Measurements from ENCODE around the gene ENG.

ENG gene

DNA sequence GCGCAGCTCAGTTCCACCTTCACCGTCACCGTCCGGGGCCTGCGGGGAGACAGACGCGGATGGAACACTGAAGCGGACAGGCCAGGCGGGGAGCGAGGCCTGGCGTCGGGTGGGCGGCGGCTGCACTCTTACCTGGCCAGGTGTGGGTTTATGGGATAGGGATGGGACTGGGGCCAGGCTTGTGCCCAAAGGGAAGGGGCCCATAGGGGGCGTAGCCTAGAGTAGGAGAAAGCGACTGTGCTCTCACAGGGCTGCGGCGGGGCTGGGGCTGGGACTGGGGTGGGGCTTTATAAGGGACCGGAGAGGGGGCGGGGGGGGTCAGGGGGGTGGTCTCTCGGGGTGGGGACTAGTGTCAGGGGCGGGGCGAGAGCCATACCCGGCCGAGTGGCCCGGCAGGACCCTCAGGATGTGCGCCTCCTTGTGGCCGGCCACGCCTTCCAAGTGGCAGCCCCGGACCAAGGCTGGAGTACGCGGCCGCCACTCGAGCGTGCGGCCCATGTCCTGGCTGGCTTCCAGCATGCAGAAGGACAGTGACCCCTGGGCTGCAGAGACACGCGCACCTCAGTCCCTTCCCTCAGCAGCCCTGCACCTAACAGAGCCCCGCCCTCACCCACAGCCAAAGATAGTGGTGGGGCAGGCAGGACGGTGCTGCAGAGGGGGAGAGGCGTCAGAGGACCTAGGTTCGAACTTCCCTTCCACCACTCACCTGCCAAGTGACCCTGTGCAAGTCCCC is 29.0 kb downstream of the ENG start:
- Histone ChIP-seq H3K4me1 (ENCODE audit: control insufficient read depth, insufficient read depth, low read length, poor library complexity, severe bottlenecking) (peaks cover 20% of the 10 kb centered on the region), H3K27ac (ENCODE audit: low read depth, low read length, severe bottlenecking) (no peak overlapping the region), H3K36me3 (ENCODE audit: control insufficient read depth, insufficient read depth, low read length) (peaks cover 31% of the 10 kb centered on the region), H3K4me3 (ENCODE audit: extremely low read depth, insufficient read depth, low read length, poor library complexity, severe bottlenecking) (no peak overlapping the region), H3K9me3 (ENCODE audit: control insufficient read depth, low read length) (no peaks in the 10 kb centered on the region)
- 58 to 62% methylated on average over 21 to 25 of the region's 42 CpGs for WGBS, 2 experiments (ENCODE audit: insufficient coverage in 2 of 2)

DNA sequence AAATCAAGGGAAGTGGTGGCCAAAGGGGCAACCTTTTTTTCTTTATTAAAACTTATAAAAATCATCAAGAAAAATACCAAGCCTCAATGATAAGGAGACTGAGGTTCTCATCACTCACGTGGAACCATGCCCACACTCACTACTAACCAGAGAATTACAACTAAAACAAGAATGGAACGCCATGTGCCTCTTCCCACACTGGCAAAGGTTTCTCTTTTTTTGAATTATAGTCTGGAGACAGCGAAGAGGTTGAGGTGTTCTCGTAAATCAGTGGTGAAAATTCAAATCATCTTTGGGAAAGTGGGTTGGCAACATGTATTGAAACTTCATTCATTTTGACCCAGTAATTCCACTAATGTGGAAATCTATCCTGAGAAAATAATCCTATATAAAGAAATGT is 32.4 kb downstream of the ENG start:
- Histone ChIP-seq H3K4me3 (ENCODE audit: extremely low read depth, insufficient read depth, low read length, poor library complexity, severe bottlenecking) (no peak overlapping the region), H3K27ac (ENCODE audit: low read depth, low read length, severe bottlenecking) (no peak overlapping the region), H3K9me3 (ENCODE audit: control insufficient read depth, low read length) (no peaks in the 10 kb centered on the region), H3K36me3 (ENCODE audit: control insufficient read depth, insufficient read depth, low read length) (peaks cover 39% of the 10 kb centered on the region), H3K4me1 (ENCODE audit: control insufficient read depth, insufficient read depth, low read length, poor library complexity, severe bottlenecking) (peaks cover 2% of the 10 kb centered on the region)
- WGBS, 2 experiments (ENCODE audit: insufficient coverage in 2 of 2) = 81 to 100% methylated on average over 1 to 2 of the region's 4 CpGs

DNA sequence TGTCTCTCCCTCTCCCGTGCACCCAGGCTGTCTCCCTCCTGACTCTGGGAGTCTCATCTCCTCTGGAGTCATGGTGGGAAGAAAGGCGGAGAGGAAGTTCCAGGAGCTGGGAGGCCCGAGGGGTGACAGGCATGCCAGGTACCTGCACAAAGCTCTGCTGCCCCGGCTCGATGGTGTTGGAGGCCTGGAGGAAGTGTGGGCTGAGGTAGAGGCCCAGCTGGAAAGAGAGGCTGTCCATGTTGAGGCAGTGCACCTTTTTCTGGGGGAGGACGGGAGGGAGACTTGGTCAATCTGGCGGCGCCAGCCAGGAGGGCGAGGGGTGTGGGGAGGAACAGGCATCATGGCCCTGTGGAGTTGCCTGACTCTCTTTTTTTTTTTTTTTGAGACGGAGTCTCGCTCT is 35.9 kb downstream of the ENG start:
- peaks cover 37% of the 10 kb centered on the region for H3K36me3 ChIP-seq (ENCODE audit: control insufficient read depth, insufficient read depth, low read length)
- WGBS, 2 experiments (ENCODE audit: insufficient coverage in 2 of 2) = 95 to 100% methylated on average over 5 to 9 of the region's 11 CpGs
- no peaks in the 10 kb centered on the region for H3K9me3 ChIP-seq (ENCODE audit: control insufficient read depth, low read length)
- H3K4me3 ChIP-seq (ENCODE audit: extremely low read depth, insufficient read depth, low read length, poor library complexity, severe bottlenecking) = no peak overlapping the region
- no peaks in the 10 kb centered on the region for H3K4me1 ChIP-seq (ENCODE audit: control insufficient read depth, insufficient read depth, low read length, poor library complexity, severe bottlenecking)
- H3K27ac ChIP-seq (ENCODE audit: low read depth, low read length, severe bottlenecking) = no peak overlapping the region

DNA sequence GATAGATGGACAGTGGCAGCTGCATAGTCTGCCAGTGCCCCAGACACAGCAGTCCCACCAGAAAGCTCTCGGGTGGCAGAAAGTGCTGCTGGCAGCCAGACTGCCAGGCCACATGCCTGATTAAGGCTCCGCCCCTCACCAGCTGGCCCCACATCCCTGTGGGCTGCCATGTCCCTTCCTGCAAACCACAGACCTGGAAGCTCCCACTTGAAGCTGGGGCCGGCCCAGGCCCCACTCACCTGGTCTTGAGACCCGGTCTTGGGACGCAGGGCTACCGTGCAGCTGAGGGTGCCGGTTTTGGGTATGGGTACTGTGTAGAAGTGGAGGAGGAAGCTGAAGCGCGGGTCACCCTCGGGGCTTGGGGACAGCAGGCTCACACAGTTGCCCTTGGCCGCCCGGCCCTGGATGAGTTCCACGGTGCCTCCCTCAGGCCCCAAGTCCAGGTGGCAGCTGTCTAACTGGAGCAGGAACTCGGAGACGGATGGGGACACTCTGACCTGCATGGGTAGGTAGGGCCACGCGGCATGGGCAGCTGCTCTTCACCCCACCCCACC is 36.5 kb downstream of the ENG start:
- H3K36me3 ChIP-seq (ENCODE audit: control insufficient read depth, insufficient read depth, low read length) = peaks cover 43% of the 10 kb centered on the region
- no peaks in the 10 kb centered on the region for H3K4me1 ChIP-seq (ENCODE audit: control insufficient read depth, insufficient read depth, low read length, poor library complexity, severe bottlenecking)
- WGBS, 2 experiments (ENCODE audit: insufficient coverage in 2 of 2) = 96 to 98% methylated on average over 10 to 14 of the region's 17 CpGs
- H3K9me3 ChIP-seq (ENCODE audit: control insufficient read depth, low read length) = no peaks in the 10 kb centered on the region
- no peak overlapping the region for H3K27ac ChIP-seq (ENCODE audit: low read depth, low read length, severe bottlenecking)
- H3K4me3 ChIP-seq (ENCODE audit: extremely low read depth, insufficient read depth, low read length, poor library complexity, severe bottlenecking) = no peak overlapping the region

DNA sequence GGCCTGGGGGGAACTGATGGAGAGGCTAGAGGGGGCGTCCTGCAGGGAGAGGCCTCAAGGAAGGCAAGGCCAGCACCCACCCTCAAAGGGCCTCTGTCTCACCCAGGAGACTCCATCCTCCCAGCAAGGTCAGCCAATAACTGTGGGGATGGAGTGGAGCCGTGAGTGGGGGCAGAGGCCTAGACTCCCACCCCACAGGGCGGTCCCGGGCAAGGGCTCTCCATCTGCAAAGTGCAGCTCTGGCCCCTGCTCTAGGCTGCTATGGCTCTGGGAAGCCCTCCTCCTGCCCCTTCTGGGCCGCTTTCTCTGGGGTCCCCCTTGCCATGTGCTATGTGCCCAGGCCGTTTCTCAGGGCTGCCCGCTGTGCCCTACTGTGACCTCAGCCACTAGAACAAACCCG is 37.7 kb downstream of the ENG start:
- Histone ChIP-seq H3K4me1 (ENCODE audit: control insufficient read depth, insufficient read depth, low read length, poor library complexity, severe bottlenecking) (no peaks in the 10 kb centered on the region), H3K4me3 (ENCODE audit: extremely low read depth, insufficient read depth, low read length, poor library complexity, severe bottlenecking) (no peak overlapping the region), H3K36me3 (ENCODE audit: control insufficient read depth, insufficient read depth, low read length) (peaks cover 54% of the 10 kb centered on the region), H3K9me3 (ENCODE audit: control insufficient read depth, low read length) (no peaks in the 10 kb centered on the region), H3K27ac (ENCODE audit: low read depth, low read length, severe bottlenecking) (no peak overlapping the region)
- WGBS, 2 experiments (ENCODE audit: insufficient coverage in 2 of 2) = 95 to 100% methylated on average over 6 to 7 of the region's 8 CpGs

DNA sequence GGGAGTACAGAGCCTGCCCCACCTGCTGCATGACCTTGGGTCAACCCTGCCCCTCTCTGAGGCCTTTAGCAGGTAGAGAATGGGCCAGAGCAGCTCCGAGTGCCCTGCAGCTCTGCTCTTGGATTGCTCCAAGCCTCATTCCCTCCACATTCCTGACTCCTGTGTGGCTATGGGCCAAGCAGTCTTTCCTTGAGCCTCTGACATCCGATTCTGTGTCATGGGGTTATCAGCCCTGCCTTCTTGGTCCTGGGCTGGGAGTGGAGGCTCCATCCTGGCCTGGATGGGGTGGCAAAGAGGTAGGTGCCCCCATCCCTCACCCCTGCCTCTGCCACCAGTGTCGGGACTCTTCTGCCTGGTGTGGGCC is 38.1 kb downstream of the ENG start:
- Histone ChIP-seq H3K9me3 (ENCODE audit: control insufficient read depth, low read length) (no peaks in the 10 kb centered on the region), H3K36me3 (ENCODE audit: control insufficient read depth, insufficient read depth, low read length) (peaks cover 54% of the 10 kb centered on the region), H3K4me1 (ENCODE audit: control insufficient read depth, insufficient read depth, low read length, poor library complexity, severe bottlenecking) (no peaks in the 10 kb centered on the region), H3K27ac (ENCODE audit: low read depth, low read length, severe bottlenecking) (no peak overlapping the region), H3K4me3 (ENCODE audit: extremely low read depth, insufficient read depth, low read length, poor library complexity, severe bottlenecking) (no peak overlapping the region)
- WGBS, 2 experiments (ENCODE audit: insufficient coverage in 2 of 2) = 100% methylated on average over 1 to 2 of the region's 3 CpGs

DNA sequence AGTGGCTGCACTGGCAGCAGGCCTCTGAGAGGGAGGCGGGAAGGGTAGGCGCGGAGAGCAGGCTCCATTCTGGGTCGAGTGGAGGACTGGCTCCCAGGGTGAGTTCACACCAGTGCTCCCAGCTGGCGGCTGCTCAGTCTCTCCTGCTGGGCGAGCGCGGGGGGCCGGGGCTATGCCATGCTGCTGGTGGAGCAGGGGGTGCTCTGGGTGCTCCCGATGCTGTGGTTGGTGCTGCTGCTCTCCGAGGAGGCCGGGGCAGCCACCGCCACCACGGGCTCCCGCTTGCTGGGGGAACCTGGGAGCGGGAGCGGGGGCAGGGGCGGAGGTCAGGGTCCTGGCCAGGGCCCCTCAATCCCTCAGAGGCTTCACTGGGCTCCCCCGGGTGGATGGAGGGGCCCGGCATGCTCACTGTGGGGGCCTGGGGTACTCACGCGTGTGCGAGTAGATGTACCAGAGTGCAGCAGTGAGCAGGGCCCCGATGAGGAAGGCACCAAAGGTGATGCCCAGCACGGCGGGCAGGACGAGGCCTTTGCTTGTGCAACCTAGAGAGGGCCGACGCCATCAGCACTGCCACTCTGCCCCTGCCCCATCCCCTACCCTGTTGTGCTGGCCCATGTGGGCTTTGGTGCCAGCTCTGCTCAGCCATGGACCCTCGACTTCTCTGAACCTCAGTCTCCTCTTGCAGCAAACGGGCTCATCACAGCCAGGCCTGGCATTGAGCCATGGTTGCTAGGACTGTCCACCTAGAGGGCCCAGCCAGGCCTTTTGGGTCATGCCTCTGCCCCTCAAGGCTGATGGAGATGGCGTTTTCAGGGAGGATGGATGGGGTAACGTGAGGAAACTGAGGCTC is 38.7 kb downstream of the ENG start:
- Histone ChIP-seq H3K27ac (ENCODE audit: low read depth, low read length, severe bottlenecking) (no peak overlapping the region), H3K4me3 (ENCODE audit: extremely low read depth, insufficient read depth, low read length, poor library complexity, severe bottlenecking) (no peak overlapping the region), H3K36me3 (ENCODE audit: control insufficient read depth, insufficient read depth, low read length) (peaks cover 52% of the 10 kb centered on the region), H3K4me1 (ENCODE audit: control insufficient read depth, insufficient read depth, low read length, poor library complexity, severe bottlenecking) (no peaks in the 10 kb centered on the region), H3K9me3 (ENCODE audit: control insufficient read depth, low read length) (no peaks in the 10 kb centered on the region)
- WGBS, 2 experiments (ENCODE audit: insufficient coverage in 2 of 2) = 95 to 97% methylated on average over 32 to 33 of the region's 33 CpGs

DNA sequence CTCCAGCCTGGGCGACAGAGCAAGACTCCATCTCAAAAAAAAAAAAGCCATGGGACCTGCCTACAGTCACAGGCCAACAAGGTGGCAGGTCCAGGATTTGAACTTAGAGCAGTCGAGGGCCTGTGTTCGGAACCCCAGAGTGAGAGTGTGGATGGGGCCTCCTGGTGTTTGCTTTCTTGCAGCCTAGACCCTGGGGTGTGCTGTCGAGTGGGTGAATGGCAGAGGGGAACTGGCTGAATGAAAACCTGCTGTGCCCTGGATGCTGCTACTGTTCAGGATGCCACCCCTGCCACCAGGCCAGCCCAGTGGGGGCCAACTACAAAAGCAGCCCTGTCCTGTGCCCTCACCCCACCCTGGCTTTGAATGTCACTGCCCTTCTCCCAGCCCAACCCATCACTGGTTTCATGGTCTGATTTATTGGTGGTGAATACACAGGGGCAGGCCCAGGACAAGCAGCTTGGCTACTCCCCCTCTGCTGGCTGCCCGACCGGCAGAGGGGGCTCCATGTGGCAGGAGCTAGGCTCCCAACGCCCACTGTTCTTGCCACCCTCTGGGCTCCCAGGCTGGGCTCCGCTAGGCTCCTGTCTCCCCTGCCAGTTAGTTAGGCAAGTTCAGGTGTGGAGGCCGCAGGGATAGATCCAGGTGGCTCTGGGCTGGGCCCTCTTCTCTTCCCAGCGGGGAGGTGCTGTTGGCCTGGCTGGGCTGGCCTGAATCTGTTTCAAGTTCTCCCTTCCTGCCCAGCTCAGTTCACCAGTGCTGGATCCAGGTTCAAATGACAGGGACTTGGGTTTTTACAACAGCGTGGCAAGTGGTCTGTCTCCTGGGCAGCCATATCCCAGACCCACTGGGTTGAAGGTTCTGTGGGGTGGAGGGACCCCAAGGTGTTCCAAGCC is 39.6 kb downstream of the ENG start:
- 94 to 99% methylated on average over 9 of the region's 11 CpGs for WGBS, 2 experiments (ENCODE audit: insufficient coverage in 2 of 2)
- peaks cover 58% of the 10 kb centered on the region for H3K36me3 ChIP-seq (ENCODE audit: control insufficient read depth, insufficient read depth, low read length)
- no peak overlapping the region for H3K4me3 ChIP-seq (ENCODE audit: extremely low read depth, insufficient read depth, low read length, poor library complexity, severe bottlenecking)
- H3K4me1 ChIP-seq (ENCODE audit: control insufficient read depth, insufficient read depth, low read length, poor library complexity, severe bottlenecking) = no peaks in the 10 kb centered on the region
- H3K27ac ChIP-seq (ENCODE audit: low read depth, low read length, severe bottlenecking) = no peak overlapping the region
- H3K9me3 ChIP-seq (ENCODE audit: control insufficient read depth, low read length) = no peaks in the 10 kb centered on the region

DNA sequence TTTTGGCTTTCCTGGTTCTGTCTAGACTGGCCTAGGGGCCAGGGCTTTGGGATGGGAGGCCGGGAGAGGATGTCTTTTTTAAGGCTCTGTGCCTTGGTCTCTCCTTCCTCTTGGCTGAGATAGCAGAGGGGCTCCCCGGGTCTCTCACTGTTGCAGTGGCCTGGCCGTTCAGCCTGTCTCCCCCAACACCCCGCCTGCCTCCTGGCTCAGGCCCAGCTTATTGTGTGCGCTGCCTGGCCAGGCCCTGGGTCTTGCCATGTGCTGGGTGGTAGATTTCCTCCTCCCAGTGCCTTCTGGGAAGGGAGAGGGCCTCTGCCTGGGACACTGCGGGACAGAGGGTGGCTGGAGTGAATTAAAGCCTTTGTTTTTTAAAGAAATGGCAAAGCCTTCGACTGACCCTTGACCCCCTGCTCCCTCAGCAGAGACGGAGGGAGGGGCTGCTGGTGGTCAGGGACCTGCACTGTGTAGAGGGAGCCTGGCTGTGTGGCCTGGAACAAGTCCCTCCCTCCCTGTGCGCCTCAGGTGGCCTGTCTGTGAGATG is 40.7 kb downstream of the ENG start:
- peaks cover 51% of the 10 kb centered on the region for H3K36me3 ChIP-seq (ENCODE audit: control insufficient read depth, insufficient read depth, low read length)
- H3K4me1 ChIP-seq (ENCODE audit: control insufficient read depth, insufficient read depth, low read length, poor library complexity, severe bottlenecking) = no peaks in the 10 kb centered on the region
- 91 to 97% methylated on average over 5 to 6 of the region's 9 CpGs for WGBS, 2 experiments (ENCODE audit: insufficient coverage in 2 of 2)
- no peak overlapping the region for H3K4me3 ChIP-seq (ENCODE audit: extremely low read depth, insufficient read depth, low read length, poor library complexity, severe bottlenecking)
- no peak overlapping the region for H3K27ac ChIP-seq (ENCODE audit: low read depth, low read length, severe bottlenecking)
- no peaks in the 10 kb centered on the region for H3K9me3 ChIP-seq (ENCODE audit: control insufficient read depth, low read length)

Measured in mesodermal cell (in vitro differentiated cells).